ENCODE measurements around the gene HTD2.
"Not testable (repeated sequence)": the region's sequence is repeated elsewhere in the genome, so short reads cannot be mapped to it uniquely, and the experiment has no call there.

- not testable (repeated sequence) for TF ChIP-seq CTCF (conservative IDR thresholded peaks at IDR 0.05); EZH2 (IDR thresholded peaks at IDR 0.05; ENCODE audit: low read depth)
Measured at GRCh38 chr3:58273362-58273761, 33.0 kb upstream of the HTD2 start.

Measured in PC-9 (cell line).